Transverse colon (tissue), 4 donors: ENCODE measurements around the gene FXYD5. TPM values are rescaled to one million over a fixed set of nuclear protein-coding genes. Genes with fewer than 3 reads are reported as not detected.

Experiments used
- DNase-seq: peaks from one replicate; pipeline ENCODE4 v3.0.0-alpha.2; 2019
- H3K27ac ChIP-seq, 4 donors: fragments of 200-600 bp; sonication (generic); 2 replicates each; pipeline ENCODE4 v1.5.1; 2016 to 2018; ENCODE audit warnings: inconsistent platforms in 4 of 4
- H3K27me3 ChIP-seq: fragments of 200-600 bp; sonication (generic); 2 replicates; pipeline ENCODE4 v1.5.1; 2017; ENCODE audit warnings: inconsistent platforms
- H3K36me3 ChIP-seq, 4 donors: fragments of 200-600 bp; sonication (generic); 2 replicates each; pipeline ENCODE4 v1.5.1; 2017 to 2019; ENCODE audit warnings: inconsistent platforms in 4 of 4
- H3K4me1 ChIP-seq, 4 donors: fragments of 200-600 bp; sonication (generic); 2 replicates each; pipeline ENCODE4 v1.5.1; 2017 to 2020; ENCODE audit warnings: inconsistent platforms in 4 of 4
- H3K4me3 ChIP-seq, 4 donors: fragments of 200-600 bp; sonication (generic); 1 replicate in 1 of 4; 2 replicates in 3 of 4; pipeline versions ENCODE4 v1.5.1 to v1.6.1; 2017 to 2019; ENCODE audit warnings: inconsistent platforms in 4 of 4
- H3K9me3 ChIP-seq, 2 donors: fragments of 200-600 bp; sonication (generic); 2 replicates each; pipeline ENCODE4 v1.5.1; 2017 to 2019; ENCODE audit warnings: inconsistent platforms in 2 of 2
- EP300 ChIP-seq: sonication (generic); formaldehyde crosslinking; IDR thresholded peaks from one replicate; pipeline ENCODE4 v1.6.1; 2017; ENCODE audit warnings: antibody characterized with exemption, low read depth
- POLR2A ChIP-seq: fragments of 450-650 bp; IDR thresholded peaks from one replicate; pipeline ENCODE4 v1.6.1; 2016; ENCODE audit warnings: antibody characterized with exemption, mild to moderate bottlenecking, moderate library complexity
- POLR2AphosphoS5 ChIP-seq, 3 donors: sonication (generic); formaldehyde crosslinking; IDR thresholded peaks; one replicate each; pipeline ENCODE4 v1.6.1; 2016; ENCODE audit warnings: antibody characterized with exemption in 3 of 3
- WGBS, 2 donors: methylation state at CpG; one replicate each; pipeline ENCODE4 v1.1.5; 2018; ENCODE audit warnings: low coverage in 1 of 2; 5-methylcytosine and 5-hydroxymethylcytosine counted together
- in situ Hi-C, 4 donors: fragments of 200-750 bp; cut with MboI; loops; one replicate each; pipeline versions ENCODE4 v1.15.0 to v1.15.1; 2017; ENCODE audit warnings: low sequenced_read_pairs in 3 of 4, low pct_ligation_motif_present in 1 of 4, low pct_unique_long_range_greater_than_20kb in 1 of 4
- intact Hi-C: fragments of 100-400 bp; cut with DNase I; formaldehyde crosslinking; loops from one replicate; pipeline ENCODE4 v1.15.1; 2023; ENCODE audit warnings: low total_unique reads
- total RNA-seq, 4 donors: library from RNA; depleted of rRNA; stranded (reverse); fragments of >200 nt; gene quantifications; one replicate each; pipeline ENCODE4 v1.1.0, GENCODE V29; 2016
- TF ChIP-seq, protein P1 (sequence below), 5 experiments: fragments of 200-600 bp in 3 of 5; fragments of 450-650 bp in 2 of 5; sonication (generic) in 3 of 5; IDR thresholded peaks; 1 replicate in 2 of 5; 2 replicates in 3 of 5; pipeline ENCODE4 v1.5.1; 2016 to 2017; ENCODE audit warnings: antibody characterized with exemption in 5 of 5, inconsistent platforms in 3 of 5, mild to moderate bottlenecking in 2 of 5, moderate library complexity in 1 of 5

Gene FXYD5
- total RNA-seq, 4 donors from 2014 or later, result 2.0 to 57.2 (median 15.1) TPM

DNA sequence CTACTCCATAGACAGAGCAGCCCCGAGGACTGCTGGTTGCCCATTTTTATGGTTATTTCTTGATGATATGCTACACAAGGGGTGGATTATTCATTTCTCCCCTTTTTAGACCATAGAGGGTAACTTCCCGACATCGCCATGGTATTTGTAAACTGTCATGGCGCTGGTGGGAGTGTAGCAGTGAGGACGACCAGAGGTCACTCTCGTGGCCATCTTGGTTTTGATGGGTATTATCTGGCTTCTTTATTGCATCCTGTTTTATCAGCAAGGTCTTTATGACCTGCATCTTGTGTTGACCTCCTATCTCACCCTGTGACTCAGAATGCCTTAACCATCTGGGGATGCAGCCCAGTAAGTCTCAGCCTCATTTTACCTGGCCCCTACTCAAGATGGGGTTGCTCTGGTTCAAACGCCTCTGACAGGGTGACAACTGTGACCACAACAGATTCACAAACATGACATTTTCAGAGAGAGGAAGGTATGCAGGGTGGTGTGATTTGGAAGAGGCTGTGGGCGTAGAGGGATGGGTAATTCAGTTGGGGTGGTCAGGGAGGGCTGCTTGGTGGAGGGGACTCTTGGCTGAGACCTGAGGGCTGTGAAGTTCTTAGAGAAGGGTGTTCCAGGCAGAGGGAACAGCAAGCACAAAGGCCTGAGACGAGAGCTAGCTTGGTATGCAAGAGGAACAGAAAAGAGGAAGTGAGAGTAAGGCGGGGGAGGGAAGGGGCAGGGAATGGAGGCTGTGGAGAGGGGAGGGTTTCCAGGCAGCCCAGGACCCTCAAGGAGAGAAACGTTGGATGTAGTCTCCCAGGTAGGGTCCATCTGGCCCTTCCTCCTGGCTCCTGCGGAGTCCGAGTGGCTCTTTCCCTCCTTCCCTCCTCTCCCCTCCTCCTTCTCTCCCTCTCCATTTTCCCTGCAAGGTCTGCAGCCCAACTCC, 50.5 kb downstream of the FXYD5 start:
- H3K27me3 ChIP-seq, result no peaks in the 10 kb centered on the region
- peak; percentile 58 for DNase-seq
- H3K27ac ChIP-seq, result peak overlapping the region; percentile 37 to 70 (median 61)
- H3K4me3 ChIP-seq, result no peak overlapping the region
- H3K36me3 ChIP-seq, result no peaks in the 10 kb centered on the region
- H3K4me1 ChIP-seq, result peaks cover 0 to 26% (median 0%) of the 10 kb centered on the region in 4 donors
- in situ Hi-C loops (no loop called here), intact Hi-C loops (no loop called here)
- H3K9me3 ChIP-seq, result no peaks in the 10 kb centered on the region
- TF ChIP-seq EP300 (no peak), POLR2AphosphoS5 (IDR thresholded peaks at IDR 0.05) (no peak)
- 60 to 63% methylated on average over 6 to 13 of the region's 13 CpGs for WGBS, 2 donors

DNA sequence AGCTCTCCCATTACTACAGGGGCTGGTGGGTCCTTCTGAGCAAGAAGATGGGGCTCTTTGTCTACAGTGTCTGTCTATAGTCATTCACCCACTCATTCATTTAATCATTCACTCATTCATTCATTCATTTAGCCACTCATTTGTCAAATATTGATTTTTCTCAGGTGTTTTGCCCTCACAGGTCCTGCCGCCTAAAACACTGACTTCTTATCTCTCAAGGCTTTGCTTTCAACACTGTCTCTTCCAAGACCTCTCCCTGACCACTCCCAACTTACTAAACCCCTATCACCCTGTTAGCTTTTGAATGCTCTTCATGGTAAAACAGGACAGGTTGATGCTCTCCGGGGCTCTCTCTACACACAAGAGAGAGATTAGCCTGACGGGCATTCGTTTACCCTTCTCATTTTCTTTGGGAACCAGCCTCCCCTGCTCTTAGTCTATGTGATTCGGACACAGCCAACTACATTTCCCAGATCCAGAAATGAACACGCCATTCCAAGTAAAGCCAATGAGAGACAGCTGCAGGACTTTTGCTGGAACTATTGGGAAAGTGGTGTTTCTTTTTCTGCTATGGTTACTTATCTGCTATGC, 51.3 kb downstream of the FXYD5 start:
- intact Hi-C loops (no loop called here), in situ Hi-C loops (no loop called here)
- 67 to 75% methylated on average over 2 to 6 of the region's 6 CpGs for WGBS, 2 donors
- no peak for DNase-seq
- TF ChIP-seq POLR2AphosphoS5 (IDR thresholded peaks at IDR 0.05) (no peak), EP300 (no peak), POLR2A (no peak)
- TF ChIP-seq, protein P1, sequence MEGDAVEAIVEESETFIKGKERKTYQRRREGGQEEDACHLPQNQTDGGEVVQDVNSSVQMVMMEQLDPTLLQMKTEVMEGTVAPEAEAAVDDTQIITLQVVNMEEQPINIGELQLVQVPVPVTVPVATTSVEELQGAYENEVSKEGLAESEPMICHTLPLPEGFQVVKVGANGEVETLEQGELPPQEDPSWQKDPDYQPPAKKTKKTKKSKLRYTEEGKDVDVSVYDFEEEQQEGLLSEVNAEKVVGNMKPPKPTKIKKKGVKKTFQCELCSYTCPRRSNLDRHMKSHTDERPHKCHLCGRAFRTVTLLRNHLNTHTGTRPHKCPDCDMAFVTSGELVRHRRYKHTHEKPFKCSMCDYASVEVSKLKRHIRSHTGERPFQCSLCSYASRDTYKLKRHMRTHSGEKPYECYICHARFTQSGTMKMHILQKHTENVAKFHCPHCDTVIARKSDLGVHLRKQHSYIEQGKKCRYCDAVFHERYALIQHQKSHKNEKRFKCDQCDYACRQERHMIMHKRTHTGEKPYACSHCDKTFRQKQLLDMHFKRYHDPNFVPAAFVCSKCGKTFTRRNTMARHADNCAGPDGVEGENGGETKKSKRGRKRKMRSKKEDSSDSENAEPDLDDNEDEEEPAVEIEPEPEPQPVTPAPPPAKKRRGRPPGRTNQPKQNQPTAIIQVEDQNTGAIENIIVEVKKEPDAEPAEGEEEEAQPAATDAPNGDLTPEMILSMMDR (IDR thresholded peaks at IDR 0.05), result no peak
- Histone ChIP-seq H3K27me3 (no peaks in the 10 kb centered on the region), H3K9me3 (no peaks in the 10 kb centered on the region), H3K4me1 (peaks cover 0 to 26% (median 0%) of the 10 kb centered on the region in 4 donors), H3K36me3 (no peaks in the 10 kb centered on the region), H3K27ac (peak overlapping the region; percentile 37 to 70 (median 61)), H3K4me3 (no peak overlapping the region)

DNA sequence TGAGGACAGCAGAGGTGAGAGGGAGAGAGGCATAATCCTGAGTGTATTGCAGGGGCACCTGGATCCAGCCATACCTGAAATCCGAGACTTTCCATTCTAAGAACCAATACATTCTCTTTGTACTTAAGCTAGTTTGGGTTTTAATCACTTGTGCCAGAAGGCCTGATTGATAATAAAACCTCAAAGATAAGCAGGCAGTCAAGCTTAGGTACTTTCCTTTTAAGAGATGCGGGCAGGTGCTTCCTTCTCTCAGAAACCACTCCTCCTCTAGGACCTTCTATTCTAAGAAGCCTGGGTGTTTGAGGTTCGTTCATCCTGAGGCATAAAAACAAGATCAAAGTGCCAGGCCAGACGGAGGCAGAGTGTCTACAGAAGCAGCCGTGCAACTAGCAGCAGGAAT, 51.8 kb downstream of the FXYD5 start:
- TF ChIP-seq POLR2AphosphoS5 (IDR thresholded peaks at IDR 0.05) (peak in 1 of 3 donors; percentile 29), POLR2A (no peak), EP300 (no peak)
- TF ChIP-seq, protein P1 (IDR thresholded peaks at IDR 0.05), result no peak
- 7 to 27% methylated on average over 4 to 5 of the region's 5 CpGs for WGBS, 2 donors
- peak; percentile 46 for DNase-seq
- Histone ChIP-seq H3K27me3 (no peaks in the 10 kb centered on the region), H3K4me1 (peaks cover 0 to 31% (median 0%) of the 10 kb centered on the region in 4 donors), H3K27ac (peak overlapping the region; percentile 57 to 70 (median 61)), H3K36me3 (no peaks in the 10 kb centered on the region), H3K4me3 (no peak overlapping the region), H3K9me3 (no peaks in the 10 kb centered on the region)
- intact Hi-C loops, result no loop called here
- in situ Hi-C loops, result no loop called here

DNA sequence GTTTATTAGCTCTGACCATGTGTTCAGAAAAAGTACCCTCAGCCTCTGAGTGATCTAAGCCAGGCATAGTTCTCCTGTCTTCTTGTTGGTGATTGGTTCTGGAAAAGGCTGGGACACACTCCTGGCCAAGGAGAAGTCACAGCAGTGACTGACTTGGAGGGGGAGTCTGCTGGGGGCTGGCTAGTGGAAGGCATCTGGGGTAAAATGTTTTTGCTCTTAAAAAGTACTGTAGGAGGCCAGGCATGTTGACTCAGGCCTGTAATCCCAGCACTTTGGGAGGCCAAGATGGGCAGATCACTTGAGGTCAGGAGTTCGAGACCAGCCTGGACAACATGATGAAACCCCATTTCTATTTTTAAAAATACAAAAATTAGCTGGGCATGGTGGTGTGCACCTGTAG, 52.3 kb downstream of the FXYD5 start:
- WGBS, 2 donors, result 79% methylated on average over 1 of the region's 1 CpG; no CpG with 5 or more reads in 1 of the 2 donors
- Histone ChIP-seq H3K27ac (peak overlapping the region; percentile 57 to 70 (median 61)), H3K36me3 (no peaks in the 10 kb centered on the region), H3K9me3 (no peaks in the 10 kb centered on the region), H3K27me3 (no peaks in the 10 kb centered on the region), H3K4me1 (peaks cover 0 to 34% (median 0%) of the 10 kb centered on the region in 4 donors), H3K4me3 (no peak overlapping the region)
- no peak for DNase-seq
- intact Hi-C loops (no loop called here), in situ Hi-C loops (no loop called here)
- no peak for TF ChIP-seq POLR2A
- no peak for TF ChIP-seq POLR2AphosphoS5 (IDR thresholded peaks at IDR 0.05)
- TF ChIP-seq, protein P1 (IDR thresholded peaks at IDR 0.05), result no peak
- TF ChIP-seq EP300, result no peak
